Nephron progenitor cell (in vitro differentiated cells): ENCODE data around the gene CNNM2.

ENCODE experiments used
- DNase-seq: peaks from one replicate; pipeline ENCODE4 v3.0.0; 2021
- H3K27ac Mint-ChIP-seq: 2 replicates; pipeline ENCODE4 v1.8.0; 2021; ENCODE audit warnings: mild to moderate bottlenecking, moderate library complexity, mixed read lengths
- H3K27me3 Mint-ChIP-seq: 2 replicates; pipeline ENCODE4 v1.8.0; 2021; ENCODE audit warnings: mild to moderate bottlenecking, low read depth, mixed read lengths; ENCODE audit not compliant: poor library complexity
- H3K36me3 Mint-ChIP-seq: 2 replicates; pipeline ENCODE4 v1.8.0; 2021; ENCODE audit warnings: low read depth, mixed read lengths
- H3K4me1 Mint-ChIP-seq: 2 replicates; pipeline ENCODE4 v1.8.0; 2021; ENCODE audit warnings: mixed read lengths
- H3K4me3 Mint-ChIP-seq: 2 replicates; pipeline ENCODE4 v1.8.0; 2021; ENCODE audit warnings: mild to moderate bottlenecking, moderate library complexity, mixed read lengths
- H3K9me3 Mint-ChIP-seq: 2 replicates; pipeline ENCODE4 v1.8.0; 2021; ENCODE audit warnings: mild to moderate bottlenecking, moderate library complexity, mixed read lengths
- CTCF ChIP-seq: fragments of 200-600 bp; sonication (generic); IDR thresholded peaks from 2 replicates; pipeline ENCODE4 v1.5.0; 2021; ENCODE audit warnings: antibody characterized with exemption

Gene CNNM2

GRCh38 chr10:103080891-103081581, 162.9 kb downstream of the CNNM2 start:
- H3K4me1 Mint-ChIP-seq: no peaks in the 10 kb centered on the region
- H3K27me3 Mint-ChIP-seq: no peaks in the 10 kb centered on the region
- no peaks in the 10 kb centered on the region for H3K9me3 Mint-ChIP-seq
- no peak overlapping the region for H3K4me3 Mint-ChIP-seq
- no peak overlapping the region for H3K27ac Mint-ChIP-seq
- TF ChIP-seq CTCF: no peak
- DNase-seq: no peak
- peaks cover 30% of the 10 kb centered on the region for H3K36me3 Mint-ChIP-seq

GRCh38 chr10:103082683-103083082, 164.6 kb downstream of the CNNM2 start:
- Mint-ChIP-seq H3K4me3 (no peak overlapping the region), H3K36me3 (peaks cover 21% of the 10 kb centered on the region), H3K27ac (no peak overlapping the region), H3K9me3 (no peaks in the 10 kb centered on the region), H3K4me1 (no peaks in the 10 kb centered on the region), H3K27me3 (no peaks in the 10 kb centered on the region)
- no peak for DNase-seq
- no peak for TF ChIP-seq CTCF

GRCh38 chr10:103083266-103083976, 165.3 kb downstream of the CNNM2 start:
- Mint-ChIP-seq H3K27ac (no peak overlapping the region), H3K4me3 (no peak overlapping the region), H3K27me3 (no peaks in the 10 kb centered on the region), H3K9me3 (no peaks in the 10 kb centered on the region), H3K36me3 (peaks cover 25% of the 10 kb centered on the region), H3K4me1 (no peaks in the 10 kb centered on the region)
- no peak for DNase-seq
- TF ChIP-seq CTCF: no peak

GRCh38 chr10:103083977-103084320, 165.9 kb downstream of the CNNM2 start:
- no peak for TF ChIP-seq CTCF
- H3K27ac Mint-ChIP-seq: no peak overlapping the region

GRCh38 chr10:103086261-103086660, 168.2 kb downstream of the CNNM2 start:
- Mint-ChIP-seq H3K4me1 (no peaks in the 10 kb centered on the region), H3K36me3 (peaks cover 51% of the 10 kb centered on the region), H3K27me3 (no peaks in the 10 kb centered on the region), H3K4me3 (no peak overlapping the region), H3K27ac (no peak overlapping the region), H3K9me3 (no peaks in the 10 kb centered on the region)
- no peak for DNase-seq
- TF ChIP-seq CTCF: no peak

More at GRCh38 chr10:103083977-103084320, 165.9 kb downstream of the CNNM2 start:
- Mint-ChIP-seq H3K9me3 (no peaks in the 10 kb centered on the region), H3K27me3 (no peaks in the 10 kb centered on the region), H3K4me1 (no peaks in the 10 kb centered on the region), H3K4me3 (no peak overlapping the region), H3K36me3 (peaks cover 29% of the 10 kb centered on the region)
- DNase-seq: no peak

GRCh38 chr10:103086799-103087198, 168.7 kb downstream of the CNNM2 start:
- Mint-ChIP-seq H3K27me3 (no peaks in the 10 kb centered on the region), H3K4me3 (no peak overlapping the region), H3K4me1 (no peaks in the 10 kb centered on the region), H3K36me3 (peaks cover 56% of the 10 kb centered on the region), H3K27ac (no peak overlapping the region), H3K9me3 (no peaks in the 10 kb centered on the region)
- TF ChIP-seq CTCF: no peak
- no peak for DNase-seq
